Measurements from ENCODE around the gene CRCP.

CRCP gene

DNA sequence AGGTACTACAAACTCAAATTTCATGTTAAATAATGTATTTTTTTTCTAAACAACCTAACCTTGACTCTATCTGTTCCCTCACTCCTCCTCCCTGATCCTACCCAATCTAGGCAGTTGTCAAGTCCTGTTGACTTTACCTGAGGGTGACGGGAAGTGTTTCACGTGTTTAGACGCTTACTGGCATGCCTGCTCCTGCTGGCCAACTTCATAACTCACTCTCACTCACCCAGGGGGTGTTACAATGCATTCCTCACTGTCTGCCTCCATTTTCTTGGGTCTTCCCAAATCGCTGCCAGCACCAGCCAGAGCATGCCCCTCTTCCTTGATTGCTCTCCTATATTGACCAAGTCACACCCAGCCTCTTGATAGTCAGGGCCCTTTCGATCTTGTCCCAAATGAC, 28.3 kb downstream of the CRCP start:
- Histone ChIP-seq H2BK5ac (ENCODE audit: low read depth, low read length, poor library complexity, severe bottlenecking) (no peak overlapping the region), H4K8ac (ENCODE audit: low read length) (peak overlapping the region; percentile 57), H3K27ac (ENCODE audit: low read length, poor library complexity, severe bottlenecking) (no peak overlapping the region), H3K4me2 (ENCODE audit: low read length, poor library complexity, severe bottlenecking) (no peak overlapping the region), H2BK120ac (ENCODE audit: low read depth, low read length) (no peak overlapping the region), H3K18ac (ENCODE audit: low read depth in 1 of 2, low read length in 2 of 2) (peak overlapping the region in 1 of 2 experiments; percentile 80), H2AK5ac (ENCODE audit: low read length, severe bottlenecking) (no peak overlapping the region), H3K4me1 (ENCODE audit: control insufficient read depth, insufficient read depth, low read depth, low read length) (peaks cover 10% of the 10 kb centered on the region), H2BK12ac (ENCODE audit: low read length in 2 of 2) (peak overlapping the region; percentile 11 to 85), H4K91ac (ENCODE audit: low read length) (no peak overlapping the region), H3K9ac (ENCODE audit: low read length) (no peak overlapping the region), H3K4me3 (ENCODE audit: insufficient read depth in 1 of 2, low read depth in 1 of 2, low read length in 2 of 2) (no peak overlapping the region), H3K23ac (ENCODE audit: low read length in 2 of 2) (no peak overlapping the region), H3K4ac (ENCODE audit: low read depth in 1 of 2, low read length in 2 of 2) (peak overlapping the region in 1 of 2 experiments; percentile 54), H2BK15ac (ENCODE audit: low read depth, poor library complexity, severe bottlenecking) (peak overlapping the region; percentile 12), H3K36me3 (ENCODE audit: control insufficient read depth in 1 of 2, insufficient read depth in 2 of 2, low read depth in 1 of 2, low read length in 2 of 2) (peaks cover 43 to 45% of the 10 kb centered on the region in 2 experiments), H3K9me3 (ENCODE audit: control insufficient read depth, low read length) (no peaks in the 10 kb centered on the region), H3K14ac (ENCODE audit: low read length in 2 of 2) (peak overlapping the region in 1 of 2 experiments; percentile 44), H3K27me3 (ENCODE audit: control insufficient read depth in 1 of 2, insufficient read depth in 1 of 2, low read length in 2 of 2) (no peaks in the 10 kb centered on the region), H2AFZ (ENCODE audit: low read depth, low read length) (no peak overlapping the region), H3K79me1 (replicated peaks; ENCODE audit: low read length, poor library complexity, severe bottlenecking) (peaks cover 33% of the 10 kb centered on the region)
- 97% methylated on average over 5 of the region's 5 CpGs for WGBS
- no peak for DNase-seq

DNA sequence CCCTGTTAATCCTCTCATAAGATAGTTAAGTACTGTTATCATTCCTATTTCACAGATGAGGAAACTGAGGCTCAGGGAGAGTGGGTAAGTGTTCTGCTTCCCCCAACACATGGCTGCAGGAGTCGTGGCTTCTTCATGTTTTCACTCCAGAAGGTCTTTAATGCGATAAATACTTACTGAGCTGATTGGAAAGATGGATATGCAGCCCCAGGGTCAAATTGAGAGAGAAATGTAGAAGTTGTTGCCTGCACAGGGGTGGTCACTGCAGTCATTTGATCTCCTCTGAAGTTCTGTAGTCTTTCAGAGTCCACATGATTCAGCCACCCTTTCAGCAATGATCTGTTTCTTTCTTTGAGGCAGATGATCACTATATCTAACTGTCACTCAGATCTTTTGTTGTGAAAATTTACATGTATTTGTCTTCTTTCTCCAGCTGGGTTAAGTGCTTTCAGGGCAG, 29.3 kb downstream of the CRCP start:
- Histone ChIP-seq H3K36me3 (ENCODE audit: control insufficient read depth in 1 of 2, insufficient read depth in 2 of 2, low read depth in 1 of 2, low read length in 2 of 2) (peaks cover 42 to 45% of the 10 kb centered on the region in 2 experiments), H2BK12ac (ENCODE audit: low read length in 2 of 2) (no peak overlapping the region), H2AK5ac (ENCODE audit: low read length, severe bottlenecking) (no peak overlapping the region), H3K23ac (ENCODE audit: low read length in 2 of 2) (no peak overlapping the region), H3K4ac (ENCODE audit: low read depth in 1 of 2, low read length in 2 of 2) (no peak overlapping the region), H3K18ac (ENCODE audit: low read depth in 1 of 2, low read length in 2 of 2) (no peak overlapping the region), H3K4me2 (ENCODE audit: low read length, poor library complexity, severe bottlenecking) (no peak overlapping the region), H4K91ac (ENCODE audit: low read length) (no peak overlapping the region), H2BK120ac (ENCODE audit: low read depth, low read length) (no peak overlapping the region), H3K4me1 (ENCODE audit: control insufficient read depth, insufficient read depth, low read depth, low read length) (peaks cover 10% of the 10 kb centered on the region), H2AFZ (ENCODE audit: low read depth, low read length) (no peak overlapping the region), H2BK15ac (ENCODE audit: low read depth, poor library complexity, severe bottlenecking) (no peak overlapping the region), H3K27ac (ENCODE audit: low read length, poor library complexity, severe bottlenecking) (no peak overlapping the region), H4K8ac (ENCODE audit: low read length) (no peak overlapping the region), H3K27me3 (ENCODE audit: control insufficient read depth in 1 of 2, insufficient read depth in 1 of 2, low read length in 2 of 2) (no peaks in the 10 kb centered on the region), H3K9me3 (ENCODE audit: control insufficient read depth, low read length) (no peaks in the 10 kb centered on the region), H3K4me3 (ENCODE audit: insufficient read depth in 1 of 2, low read depth in 1 of 2, low read length in 2 of 2) (no peak overlapping the region), H2BK5ac (ENCODE audit: low read depth, low read length, poor library complexity, severe bottlenecking) (no peak overlapping the region), H3K9ac (ENCODE audit: low read length) (peak overlapping the region; percentile 29), H3K14ac (ENCODE audit: low read length in 2 of 2) (no peak overlapping the region), H3K79me1 (replicated peaks; ENCODE audit: low read length, poor library complexity, severe bottlenecking) (peaks cover 31% of the 10 kb centered on the region)
- WGBS = 93% methylated on average over 2 of the region's 2 CpGs
- no peak for DNase-seq

DNA sequence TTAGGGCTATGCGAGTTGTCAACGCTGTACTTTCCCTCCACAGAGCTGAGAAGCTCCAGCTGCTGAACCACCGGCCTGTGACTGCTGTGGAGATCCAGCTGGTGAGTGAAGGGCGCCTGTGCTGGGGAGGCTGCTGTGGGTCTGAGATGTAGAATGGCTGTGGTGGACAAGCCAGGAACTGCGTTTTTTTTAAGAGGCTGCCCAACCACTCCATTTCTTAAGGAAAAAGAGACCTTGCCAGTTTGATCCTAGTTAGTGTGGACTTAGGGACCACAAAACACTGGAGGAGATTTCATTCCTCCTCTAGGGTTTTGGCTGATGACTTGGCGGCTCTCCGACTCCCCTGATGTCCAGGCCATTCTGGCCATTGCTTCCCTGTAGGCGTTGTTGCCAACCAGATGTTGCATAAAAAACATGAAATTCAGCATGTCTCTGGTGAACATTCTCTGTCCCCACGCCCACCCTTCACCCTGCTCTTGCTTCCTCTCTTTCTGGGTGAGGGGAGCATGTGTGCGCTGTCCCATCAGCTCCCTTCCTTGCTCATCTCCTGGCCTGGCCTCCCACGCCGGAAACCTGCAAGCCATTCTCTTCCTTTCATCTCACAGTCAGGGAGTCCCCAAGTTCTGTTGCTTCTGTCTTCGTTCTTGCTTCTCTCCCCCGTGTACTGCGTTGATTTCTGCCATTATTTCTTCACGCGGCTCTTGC, 30.9 kb downstream of the CRCP start:
- Histone ChIP-seq H2AK5ac (ENCODE audit: low read length, severe bottlenecking) (no peak overlapping the region), H3K9me3 (ENCODE audit: control insufficient read depth, low read length) (no peaks in the 10 kb centered on the region), H3K27me3 (ENCODE audit: control insufficient read depth in 1 of 2, insufficient read depth in 1 of 2, low read length in 2 of 2) (no peaks in the 10 kb centered on the region), H4K8ac (ENCODE audit: low read length) (peak overlapping the region; percentile 92), H2BK5ac (ENCODE audit: low read depth, low read length, poor library complexity, severe bottlenecking) (no peak overlapping the region), H3K27ac (ENCODE audit: low read length, poor library complexity, severe bottlenecking) (peak overlapping the region; percentile 11), H4K91ac (ENCODE audit: low read length) (peak overlapping the region; percentile 92), H3K79me1 (replicated peaks; ENCODE audit: low read length, poor library complexity, severe bottlenecking) (peaks cover 30% of the 10 kb centered on the region), H3K4me1 (ENCODE audit: control insufficient read depth, insufficient read depth, low read depth, low read length) (peaks cover 9% of the 10 kb centered on the region), H2BK15ac (ENCODE audit: low read depth, poor library complexity, severe bottlenecking) (no peak overlapping the region), H3K14ac (ENCODE audit: low read length in 2 of 2) (peak overlapping the region in 1 of 2 experiments; percentile 61), H3K23ac (ENCODE audit: low read length in 2 of 2) (no peak overlapping the region), H3K36me3 (ENCODE audit: control insufficient read depth in 1 of 2, insufficient read depth in 2 of 2, low read depth in 1 of 2, low read length in 2 of 2) (peaks cover 31 to 44% of the 10 kb centered on the region in 2 experiments), H3K4me3 (ENCODE audit: insufficient read depth in 1 of 2, low read depth in 1 of 2, low read length in 2 of 2) (peak overlapping the region in 1 of 2 experiments; percentile 20), H3K9ac (ENCODE audit: low read length) (peak overlapping the region; percentile 61), H3K4me2 (ENCODE audit: low read length, poor library complexity, severe bottlenecking) (no peak overlapping the region), H3K4ac (ENCODE audit: low read depth in 1 of 2, low read length in 2 of 2) (peak overlapping the region; percentile 57 to 75), H3K18ac (ENCODE audit: low read depth in 1 of 2, low read length in 2 of 2) (peak overlapping the region; percentile 47 to 77), H2AFZ (ENCODE audit: low read depth, low read length) (no peak overlapping the region), H2BK12ac (ENCODE audit: low read length in 2 of 2) (peak overlapping the region; percentile 20 to 92), H2BK120ac (ENCODE audit: low read depth, low read length) (peak overlapping the region; percentile 65)
- WGBS = 79% methylated on average over 16 of the region's 17 CpGs
- peak; percentile 91 for DNase-seq

DNA sequence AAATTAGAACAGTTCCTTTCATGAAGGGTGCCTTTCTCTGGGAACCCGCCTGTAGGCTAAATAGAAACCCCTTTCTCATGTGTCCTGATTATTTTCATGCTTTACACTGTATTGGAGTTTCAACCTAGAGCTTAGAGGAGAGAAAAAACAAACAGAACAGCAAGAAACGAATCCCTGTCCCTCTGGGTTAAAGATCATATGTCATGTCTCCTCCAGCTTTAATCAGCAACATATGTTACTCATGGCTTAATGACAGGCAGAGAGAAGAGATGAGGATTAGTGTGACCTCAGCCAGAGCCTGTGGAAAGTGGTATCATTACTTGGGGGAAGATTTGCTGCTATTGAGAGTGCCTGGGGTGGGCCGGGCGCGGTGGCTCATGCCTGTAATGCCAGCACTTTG, 32.1 kb downstream of the CRCP start:
- no peak overlapping the region for H2BK15ac ChIP-seq (ENCODE audit: low read depth, poor library complexity, severe bottlenecking)
- H2BK120ac ChIP-seq (ENCODE audit: low read depth, low read length) = no peak overlapping the region
- H3K36me3 ChIP-seq (ENCODE audit: control insufficient read depth in 1 of 2, insufficient read depth in 2 of 2, low read depth in 1 of 2, low read length in 2 of 2) = peaks cover 28 to 47% of the 10 kb centered on the region in 2 experiments
- 64% methylated on average over 3 of the region's 5 CpGs for WGBS
- H3K9me3 ChIP-seq (ENCODE audit: control insufficient read depth, low read length) = no peaks in the 10 kb centered on the region
- peaks cover 13% of the 10 kb centered on the region for H3K4me1 ChIP-seq (ENCODE audit: control insufficient read depth, insufficient read depth, low read depth, low read length)
- peak; percentile 61 for DNase-seq
- peak overlapping the region; percentile 61 for H3K9ac ChIP-seq (ENCODE audit: low read length)
- no peak overlapping the region for H3K4me3 ChIP-seq (ENCODE audit: insufficient read depth in 1 of 2, low read depth in 1 of 2, low read length in 2 of 2)
- H3K18ac ChIP-seq (ENCODE audit: low read depth in 1 of 2, low read length in 2 of 2) = peak overlapping the region in 1 of 2 experiments; percentile 11
- H3K4me2 ChIP-seq (ENCODE audit: low read length, poor library complexity, severe bottlenecking) = no peak overlapping the region
- no peak overlapping the region for H2BK5ac ChIP-seq (ENCODE audit: low read depth, low read length, poor library complexity, severe bottlenecking)
- H3K4ac ChIP-seq (ENCODE audit: low read depth in 1 of 2, low read length in 2 of 2) = peak overlapping the region in 1 of 2 experiments; percentile 32
- peak overlapping the region in 1 of 2 experiments; percentile 15 for H2BK12ac ChIP-seq (ENCODE audit: low read length in 2 of 2)
- H2AK5ac ChIP-seq (ENCODE audit: low read length, severe bottlenecking) = no peak overlapping the region
- no peaks in the 10 kb centered on the region for H3K27me3 ChIP-seq (ENCODE audit: control insufficient read depth in 1 of 2, insufficient read depth in 1 of 2, low read length in 2 of 2)
- H3K23ac ChIP-seq (ENCODE audit: low read length in 2 of 2) = no peak overlapping the region
- H2AFZ ChIP-seq (ENCODE audit: low read depth, low read length) = no peak overlapping the region
- H3K27ac ChIP-seq (ENCODE audit: low read length, poor library complexity, severe bottlenecking) = no peak overlapping the region
- H3K79me1 ChIP-seq (replicated peaks; ENCODE audit: low read length, poor library complexity, severe bottlenecking) = peaks cover 33% of the 10 kb centered on the region
- H4K91ac ChIP-seq (ENCODE audit: low read length) = no peak overlapping the region
- H4K8ac ChIP-seq (ENCODE audit: low read length) = no peak overlapping the region
- no peak overlapping the region for H3K14ac ChIP-seq (ENCODE audit: low read length in 2 of 2)
